VCaP (cell line): ENCODE measurements around the gene EMILIN3.

Source experiments
- H3K27ac ChIP-seq: fragments of 450-650 bp; 2 replicates; pipeline ENCODE4 v1.5.1; 2017
- CTCF ChIP-seq: fragments of 450-650 bp; conservative IDR thresholded peaks from 2 replicates; pipeline ENCODE4 v1.5.1; 2017; ENCODE audit warnings: mild to moderate bottlenecking, moderate library complexity

The EMILIN3 gene

GRCh38 chr20:41363601-41364000 is 3.0 kb downstream of the EMILIN3 start:
- no peak for TF ChIP-seq CTCF
- no peak overlapping the region for H3K27ac ChIP-seq

DNA sequence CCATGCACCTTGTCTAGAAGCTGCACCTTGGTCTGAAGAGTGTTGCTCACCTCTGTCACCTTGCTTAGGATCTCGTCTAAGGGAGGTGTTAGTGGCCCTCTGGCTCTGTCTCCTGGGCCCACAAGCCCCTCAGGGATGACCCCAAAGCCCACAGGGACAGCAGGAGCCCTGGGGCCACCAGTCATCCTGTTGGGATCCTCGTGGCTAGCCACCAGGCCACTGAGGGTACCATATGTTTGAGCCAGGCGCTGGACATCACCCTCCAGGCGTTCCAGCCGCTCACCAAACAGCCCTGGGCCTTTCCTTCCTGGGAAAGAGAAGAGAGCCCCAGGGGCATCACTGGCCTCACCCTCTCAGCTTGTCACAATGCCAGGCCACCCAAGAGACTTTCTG is 3.9 kb downstream of the EMILIN3 start:
- no peak overlapping the region for H3K27ac ChIP-seq
- TF ChIP-seq CTCF = no peak

DNA sequence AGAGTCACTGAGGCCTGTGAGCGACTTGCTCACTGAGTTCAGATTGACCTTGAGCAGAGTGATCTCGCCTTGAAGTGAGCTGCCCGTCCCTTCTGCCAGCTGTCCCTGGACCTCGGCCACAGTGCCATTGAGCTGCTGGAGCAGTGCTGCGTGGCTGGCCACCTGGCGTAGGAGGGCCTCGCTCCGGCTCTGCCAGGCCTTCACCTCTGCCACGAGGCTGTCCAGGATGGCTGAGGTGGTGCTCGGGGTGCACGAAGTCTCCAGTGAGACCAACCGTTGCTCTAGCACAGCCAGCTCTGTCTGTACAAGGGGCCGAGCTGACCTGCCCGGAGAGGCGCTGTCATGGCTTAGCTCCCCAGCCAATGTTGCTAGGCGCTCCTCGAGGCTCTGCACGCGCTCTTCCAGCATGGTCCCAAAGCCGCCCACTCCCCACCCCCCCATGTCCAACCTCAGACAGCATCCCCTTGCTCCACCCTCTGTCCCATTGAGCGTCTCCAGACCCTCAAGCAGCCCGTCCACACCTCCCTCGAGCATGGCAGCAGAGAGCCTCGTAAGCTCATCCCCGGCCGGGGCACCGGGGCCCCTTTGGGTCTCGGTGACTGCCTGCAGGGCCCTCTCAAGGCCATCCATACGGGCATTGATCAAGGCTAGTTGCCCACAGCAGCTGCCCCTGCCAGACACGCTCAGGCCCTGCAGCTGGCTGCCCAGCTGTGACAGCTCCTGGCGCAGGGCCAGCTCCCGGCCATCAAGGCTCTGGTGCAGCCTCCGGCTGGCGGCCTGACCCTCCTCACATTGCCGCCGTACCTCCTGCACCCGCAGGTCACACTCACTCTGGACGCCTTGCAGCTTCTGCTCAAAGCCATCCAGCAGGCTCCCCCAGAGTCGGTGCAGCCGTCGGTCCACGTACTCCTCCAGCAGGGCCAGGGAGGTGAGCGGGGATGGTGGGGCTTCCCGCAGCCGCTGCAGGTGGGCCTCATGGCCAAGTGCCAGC is 4.6 kb downstream of the EMILIN3 start:
- TF ChIP-seq CTCF = no peak
- no peak overlapping the region for H3K27ac ChIP-seq

GRCh38 chr20:41360831-41361756 is 5.5 kb downstream of the EMILIN3 start:
- TF ChIP-seq CTCF = no peak
- no peak overlapping the region for H3K27ac ChIP-seq

DNA sequence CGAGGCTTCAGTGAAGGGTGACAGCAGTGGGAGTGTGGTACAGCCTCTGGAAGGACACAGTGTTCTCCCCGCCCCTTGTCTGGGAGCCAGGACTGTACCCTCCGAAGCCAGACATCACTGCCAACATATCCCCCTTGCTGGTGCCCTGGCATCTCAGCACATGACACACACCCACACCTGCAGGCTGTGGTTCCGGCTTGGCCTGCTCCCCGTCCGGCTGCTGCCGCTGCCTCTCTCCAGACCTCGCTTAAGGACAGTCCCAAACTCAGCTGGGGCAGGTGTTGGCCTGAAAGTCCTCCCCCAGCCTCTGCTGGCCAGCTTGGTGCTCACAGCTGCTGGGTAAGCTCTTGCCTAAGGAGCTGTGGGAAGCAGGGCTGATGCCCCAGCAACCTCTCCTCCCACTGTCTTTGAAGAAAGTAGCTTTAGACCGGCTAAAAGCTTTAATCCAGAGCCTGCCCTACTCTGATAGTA is 7.0 kb downstream of the EMILIN3 start:
- no peak for TF ChIP-seq CTCF
- H3K27ac ChIP-seq = no peak overlapping the region

DNA sequence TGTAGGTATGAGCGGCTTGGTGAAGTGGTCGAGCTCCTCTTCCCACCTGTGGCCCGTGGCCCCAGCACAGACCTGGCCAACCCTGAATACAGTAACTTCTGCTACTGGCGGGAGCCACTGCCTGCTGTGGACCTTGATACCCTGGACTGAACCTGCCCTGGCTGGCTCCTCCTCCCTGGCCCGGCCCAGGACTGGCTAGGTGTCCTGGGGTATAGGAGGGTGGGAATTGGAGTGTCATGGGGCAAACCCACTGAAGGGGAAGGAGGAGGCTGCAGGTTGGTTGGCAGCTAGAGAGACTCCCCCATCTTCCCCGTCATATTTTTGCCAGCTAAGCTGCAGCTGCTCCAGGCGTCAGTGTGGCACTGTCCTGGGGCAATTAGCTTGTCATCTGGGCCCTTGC is 7.9 kb downstream of the EMILIN3 start:
- H3K27ac ChIP-seq = no peak overlapping the region
- TF ChIP-seq CTCF = no peak

- no peak for TF ChIP-seq CTCF
- no peak overlapping the region for H3K27ac ChIP-seq
Observed at GRCh38 chr20:41358230-41358629, 8.4 kb downstream of the EMILIN3 start.
